OCI-LY1 (cell line): Measurements from ENCODE around the gene TACC3.

Source experiments
- H2AFZ ChIP-seq: fragments of 200-600 bp; sonication (generic), shearing (Covaris generic); 2 replicates; pipeline ENCODE4 v1.6.0; 2014; ENCODE audit warnings: antibody characterized with exemption, mild to moderate bottlenecking, low read length
- H3F3A ChIP-seq: fragments of 200-600 bp; sonication (generic), shearing (Covaris generic); 2 replicates; pipeline ENCODE4 v1.6.0; 2014; ENCODE audit warnings: mild to moderate bottlenecking, antibody characterized with exemption, low read length, moderate library complexity; ENCODE audit not compliant: insufficient read depth
- H3K27ac ChIP-seq: fragments of 200-600 bp; sonication (generic); 2 replicates; pipeline ENCODE4 v1.5.1; 2014; ENCODE audit warnings: low read length, mixed run types, mild to moderate bottlenecking, low read depth; ENCODE audit not compliant: poor library complexity, severe bottlenecking
- H3K27me3 ChIP-seq: fragments of 200-600 bp; sonication (generic); 2 replicates; pipeline ENCODE4 v1.6.0; 2014; ENCODE audit warnings: antibody characterized with exemption, mild to moderate bottlenecking, low read length, moderate library complexity; ENCODE audit not compliant: insufficient read depth
- H3K36me3 ChIP-seq: fragments of 200-600 bp; sonication (generic); 2 replicates; pipeline ENCODE4 v1.6.1; 2014; ENCODE audit warnings: mild to moderate bottlenecking, antibody characterized with exemption, low read length, moderate library complexity, mixed read lengths; ENCODE audit not compliant: insufficient read depth
- H3K4me1 ChIP-seq: fragments of 200-600 bp; sonication (generic); 2 replicates; pipeline ENCODE4 v1.5.1; 2014; ENCODE audit warnings: mild to moderate bottlenecking, low read length, moderate library complexity; ENCODE audit not compliant: insufficient read depth, severe bottlenecking
- H3K4me2 ChIP-seq: fragments of 200-600 bp; sonication (generic), shearing (Covaris generic); 2 replicates; pipeline ENCODE4 v1.6.1; 2014; ENCODE audit warnings: low read length
- H3K4me3 ChIP-seq: fragments of 200-600 bp; sonication (generic); 2 replicates; pipeline ENCODE4 v1.5.1; 2014; ENCODE audit warnings: low read length, low read depth, mild to moderate bottlenecking, mixed read lengths; ENCODE audit not compliant: poor library complexity, severe bottlenecking
- H3K79me2 ChIP-seq: fragments of 200-600 bp; shearing (Covaris generic); 2 replicates; pipeline ENCODE4 v1.6.1; 2016; ENCODE audit warnings: mixed run types, low read length, mixed read lengths; ENCODE audit not compliant: insufficient read depth
- H3K9ac ChIP-seq: fragments of 200-600 bp; sonication (generic), shearing (Covaris generic); 2 replicates; pipeline ENCODE4 v1.6.1; 2014; ENCODE audit warnings: mild to moderate bottlenecking, low read length, mixed read lengths
- H3K9me2 ChIP-seq: fragments of 200-600 bp; sonication (generic), shearing (Covaris generic); 2 replicates; pipeline ENCODE4 v1.6.1; 2014; ENCODE audit warnings: low read depth, mild to moderate bottlenecking, low read length, mixed read lengths
- H3K9me3 ChIP-seq: fragments of 200-600 bp; shearing (Covaris generic); 2 replicates; pipeline ENCODE4 v1.6.1; 2014; ENCODE audit warnings: low read length, mixed read lengths
- H4K20me1 ChIP-seq: fragments of 200-600 bp; sonication (generic), shearing (Covaris generic); 2 replicates; pipeline ENCODE4 v1.6.0; 2016; ENCODE audit warnings: mild to moderate bottlenecking, low read length; ENCODE audit not compliant: insufficient read depth
- CTCF ChIP-seq: fragments of 200-600 bp; sonication (generic), shearing (Covaris generic); IDR thresholded peaks from 2 replicates; pipeline ENCODE4 v1.5.1; 2017; ENCODE audit warnings: mild to moderate bottlenecking, antibody characterized with exemption, low read length, moderate library complexity, mixed read lengths
- EZH2 ChIP-seq: fragments of 200-600 bp; sonication (generic), shearing (Covaris generic); IDR thresholded peaks from 2 replicates; pipeline ENCODE4 v1.8.0; 2017; ENCODE audit warnings: borderline replicate concordance, mixed run types, mild to moderate bottlenecking, antibody characterized with exemption, low read length, moderate library complexity, mixed read lengths

The TACC3 gene

GRCh38 chr4:1792158-1792831, 71.0 kb downstream of the TACC3 start:
- TF ChIP-seq CTCF = no peak
- TF ChIP-seq EZH2 = no peak

GRCh38 chr4:1792832-1793495, 71.6 kb downstream of the TACC3 start, which contains the start of gene FGFR3:
Gene FGFR3 (plus strand): TSS chr4:1793293. CDS start chr4:1793935, 642 bp downstream.
- Histone ChIP-seq H4K20me1 (no peaks in the 10 kb centered on the region), H3K36me3 (no peaks in the 10 kb centered on the region), H3K4me1 (no peaks in the 10 kb centered on the region), H3F3A (no peaks in the 10 kb centered on the region), H3K9me2 (no peaks in the 10 kb centered on the region), H3K9me3 (no peaks in the 10 kb centered on the region), H3K27me3 (no peaks in the 10 kb centered on the region), H3K4me2 (peak within 1 kb of the TSS; percentile 39; the same call in 1 of the 2 replicates), H3K27ac (no peak within 1 kb of the TSS), H3K9ac (no peak within 1 kb of the TSS), H2AFZ (no peak within 1 kb of the TSS), H3K79me2 (no peaks in the 10 kb centered on the region), H3K4me3 (peak within 1 kb of the TSS; percentile 34)
- TF ChIP-seq CTCF (no peak), EZH2 (no peak)

More at GRCh38 chr4:1792158-1792831, 71.0 kb downstream of the TACC3 start:
- Histone ChIP-seq H4K20me1 (no peaks in the 10 kb centered on the region), H3K9me2 (no peaks in the 10 kb centered on the region), H3K4me2 (no peak overlapping the region), H3K27me3 (no peaks in the 10 kb centered on the region), H3F3A (no peaks in the 10 kb centered on the region), H3K4me3 (no peak overlapping the region), H3K9me3 (no peaks in the 10 kb centered on the region), H3K36me3 (no peaks in the 10 kb centered on the region), H3K9ac (no peak overlapping the region), H3K27ac (no peak overlapping the region), H3K4me1 (no peaks in the 10 kb centered on the region), H2AFZ (no peak overlapping the region), H3K79me2 (no peaks in the 10 kb centered on the region)

GRCh38 chr4:1793496-1793840, 72.1 kb downstream of the TACC3 start:
- H3K9ac ChIP-seq = no peak overlapping the region

More at GRCh38 chr4:1793496-1793840, 72.1 kb downstream of the TACC3 start:
- no peak overlapping the region for H3K27ac ChIP-seq
- no peaks in the 10 kb centered on the region for H4K20me1 ChIP-seq
- H3K27me3 ChIP-seq = no peaks in the 10 kb centered on the region
- no peaks in the 10 kb centered on the region for H3K79me2 ChIP-seq
- peak overlapping the region; percentile 39; the same call in 1 of the 2 replicates for H3K4me2 ChIP-seq
- H3K9me2 ChIP-seq = no peaks in the 10 kb centered on the region
- TF ChIP-seq EZH2 = no peak
- TF ChIP-seq CTCF = no peak
- H3K9me3 ChIP-seq = no peaks in the 10 kb centered on the region
- H3K36me3 ChIP-seq = no peaks in the 10 kb centered on the region
- H3K4me1 ChIP-seq = no peaks in the 10 kb centered on the region
- H3F3A ChIP-seq = no peaks in the 10 kb centered on the region
- no peak overlapping the region for H2AFZ ChIP-seq
- peak overlapping the region; percentile 34 for H3K4me3 ChIP-seq
